ENCODE results near the gene SUZ12. TPM values are rescaled to one million over a fixed set of nuclear protein-coding genes. Genes with fewer than 3 reads are reported as not detected.

SUZ12 gene
- total and polyA plus RNA-seq, 2 of the 4 experiments (the other 2 are of a cell fraction): 12.2 to 12.3 TPM

DNA sequence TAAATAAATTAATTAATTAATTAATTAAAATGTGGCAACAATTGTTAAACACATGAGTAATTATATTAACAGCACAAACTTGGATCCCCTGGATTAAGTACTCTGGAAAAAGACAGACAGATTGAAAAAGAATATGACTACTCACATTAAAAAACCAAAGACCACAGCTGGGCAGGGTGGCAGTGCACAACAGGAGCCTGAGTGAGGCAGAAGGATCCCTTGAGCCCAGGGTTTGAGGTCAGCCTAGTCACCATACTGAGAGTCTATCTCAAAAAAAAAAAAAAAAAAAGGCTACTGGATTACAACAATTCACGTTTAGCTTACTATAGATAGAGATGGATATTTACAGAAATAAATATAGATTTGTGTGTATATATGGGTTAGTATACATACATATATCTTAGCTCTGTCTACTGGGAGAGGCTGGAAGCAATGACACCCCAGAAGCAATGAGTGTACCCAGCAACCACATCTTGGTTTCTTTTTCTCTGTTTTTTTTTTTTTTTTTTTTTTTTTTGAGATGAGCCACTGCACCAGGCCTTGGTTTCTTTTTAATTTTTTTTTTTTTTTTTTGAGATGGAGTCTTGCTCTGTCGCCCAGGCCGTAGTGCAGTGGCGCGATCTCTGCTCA is 10.6 kb upstream of the SUZ12 start:
- H3K23ac ChIP-seq (ENCODE audit: low read depth, low read length): no peak overlapping the region
- no peak overlapping the region for H3K4me3 ChIP-seq (ENCODE audit: insufficient read depth, low read depth, low read length)
- H3K9me3 ChIP-seq (ENCODE audit: control insufficient read depth, insufficient read depth, low read length): no peaks in the 10 kb centered on the region
- H3K4ac ChIP-seq (ENCODE audit: low read depth, low read length): no peak overlapping the region
- H4K20me1 ChIP-seq (ENCODE audit: insufficient read depth, low read length): no peaks in the 10 kb centered on the region
- no peak for TF ChIP-seq RCOR1 (IDR thresholded peaks at IDR 0.05; ENCODE audit: insufficient replicate concordance, low read length)
- TF ChIP-seq, protein P1, sequence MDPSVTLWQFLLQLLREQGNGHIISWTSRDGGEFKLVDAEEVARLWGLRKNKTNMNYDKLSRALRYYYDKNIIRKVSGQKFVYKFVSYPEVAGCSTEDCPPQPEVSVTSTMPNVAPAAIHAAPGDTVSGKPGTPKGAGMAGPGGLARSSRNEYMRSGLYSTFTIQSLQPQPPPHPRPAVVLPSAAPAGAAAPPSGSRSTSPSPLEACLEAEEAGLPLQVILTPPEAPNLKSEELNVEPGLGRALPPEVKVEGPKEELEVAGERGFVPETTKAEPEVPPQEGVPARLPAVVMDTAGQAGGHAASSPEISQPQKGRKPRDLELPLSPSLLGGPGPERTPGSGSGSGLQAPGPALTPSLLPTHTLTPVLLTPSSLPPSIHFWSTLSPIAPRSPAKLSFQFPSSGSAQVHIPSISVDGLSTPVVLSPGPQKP (IDR thresholded peaks at IDR 0.05; ENCODE audit: borderline replicate concordance, low read depth, low read length): no peak
- TF ChIP-seq POLR2A (IDR thresholded peaks at IDR 0.05; ENCODE audit: low read depth, low read length): no peak
- no peak for TF ChIP-seq RFX5 (IDR thresholded peaks at IDR 0.05; ENCODE audit: low read depth, low read length)
- no peak for TF ChIP-seq BHLHE40 (IDR thresholded peaks at IDR 0.05; ENCODE audit: low read depth, low read length)
- no peak for TF ChIP-seq CHD1 (IDR thresholded peaks at IDR 0.05; ENCODE audit: low read depth, low read length)
- no peak for TF ChIP-seq SMC3 (IDR thresholded peaks at IDR 0.05; ENCODE audit: low read depth, low read length)
- no peak for TF ChIP-seq RAD21 (IDR thresholded peaks at IDR 0.05; ENCODE audit: low read length)
- no peak for TF ChIP-seq CEBPB (IDR thresholded peaks at IDR 0.05; ENCODE audit: low read depth, low read length)
- no peak for TF ChIP-seq FOS (IDR thresholded peaks at IDR 0.05; ENCODE audit: low read depth, low read length)
- TF ChIP-seq MXI1 (IDR thresholded peaks at IDR 0.05; ENCODE audit: borderline replicate concordance, low read depth, low read length): no peak
- TF ChIP-seq, protein P2, sequence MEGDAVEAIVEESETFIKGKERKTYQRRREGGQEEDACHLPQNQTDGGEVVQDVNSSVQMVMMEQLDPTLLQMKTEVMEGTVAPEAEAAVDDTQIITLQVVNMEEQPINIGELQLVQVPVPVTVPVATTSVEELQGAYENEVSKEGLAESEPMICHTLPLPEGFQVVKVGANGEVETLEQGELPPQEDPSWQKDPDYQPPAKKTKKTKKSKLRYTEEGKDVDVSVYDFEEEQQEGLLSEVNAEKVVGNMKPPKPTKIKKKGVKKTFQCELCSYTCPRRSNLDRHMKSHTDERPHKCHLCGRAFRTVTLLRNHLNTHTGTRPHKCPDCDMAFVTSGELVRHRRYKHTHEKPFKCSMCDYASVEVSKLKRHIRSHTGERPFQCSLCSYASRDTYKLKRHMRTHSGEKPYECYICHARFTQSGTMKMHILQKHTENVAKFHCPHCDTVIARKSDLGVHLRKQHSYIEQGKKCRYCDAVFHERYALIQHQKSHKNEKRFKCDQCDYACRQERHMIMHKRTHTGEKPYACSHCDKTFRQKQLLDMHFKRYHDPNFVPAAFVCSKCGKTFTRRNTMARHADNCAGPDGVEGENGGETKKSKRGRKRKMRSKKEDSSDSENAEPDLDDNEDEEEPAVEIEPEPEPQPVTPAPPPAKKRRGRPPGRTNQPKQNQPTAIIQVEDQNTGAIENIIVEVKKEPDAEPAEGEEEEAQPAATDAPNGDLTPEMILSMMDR (conservative IDR thresholded peaks at IDR 0.05; ENCODE audit: low read depth, low read length): no peak
- TF ChIP-seq, protein P3, sequence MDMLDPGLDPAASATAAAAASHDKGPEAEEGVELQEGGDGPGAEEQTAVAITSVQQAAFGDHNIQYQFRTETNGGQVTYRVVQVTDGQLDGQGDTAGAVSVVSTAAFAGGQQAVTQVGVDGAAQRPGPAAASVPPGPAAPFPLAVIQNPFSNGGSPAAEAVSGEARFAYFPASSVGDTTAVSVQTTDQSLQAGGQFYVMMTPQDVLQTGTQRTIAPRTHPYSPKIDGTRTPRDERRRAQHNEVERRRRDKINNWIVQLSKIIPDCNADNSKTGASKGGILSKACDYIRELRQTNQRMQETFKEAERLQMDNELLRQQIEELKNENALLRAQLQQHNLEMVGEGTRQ (IDR thresholded peaks at IDR 0.05; ENCODE audit: low read depth, low read length): no peak
- no peak for TF ChIP-seq MAFK (IDR thresholded peaks at IDR 0.05; ENCODE audit: low read depth, low read length)
- TF ChIP-seq NFE2L2 (IDR thresholded peaks at IDR 0.05; ENCODE audit: low read depth, low read length): no peak
- TF ChIP-seq MAZ (IDR thresholded peaks at IDR 0.05; ENCODE audit: borderline replicate concordance, low read depth, low read length): no peak
- H4K91ac ChIP-seq (ENCODE audit: insufficient read depth, low read depth, low read length): no peak overlapping the region
- no peak overlapping the region for H3K56ac ChIP-seq (ENCODE audit: extremely low read depth, insufficient read depth, low read length)
- H3K36me3 ChIP-seq (ENCODE audit: control insufficient read depth, insufficient read depth, low read length): no peaks in the 10 kb centered on the region
- H3K4me2 ChIP-seq (ENCODE audit: low read depth, low read length): no peak overlapping the region
- H4K8ac ChIP-seq (ENCODE audit: low read depth in 2 of 2, low read length in 2 of 2): no peak overlapping the region
- DNase-seq (no peak), ATAC-seq (ENCODE audit: low read depth) (no peak)
- H2BK15ac ChIP-seq (ENCODE audit: low read depth, low read length): no peak overlapping the region
- H2BK120ac ChIP-seq (ENCODE audit: low read depth, low read length): no peak overlapping the region
- no peak overlapping the region for H3K9ac ChIP-seq (ENCODE audit: low read depth, low read length)
- no peak overlapping the region for H2BK5ac ChIP-seq (ENCODE audit: low read depth, low read length, poor library complexity, severe bottlenecking)
- no peak overlapping the region for H2BK20ac ChIP-seq (ENCODE audit: low read depth, low read length)
- no peak overlapping the region for H2AFZ ChIP-seq (replicated peaks; ENCODE audit: low read length, poor library complexity)
- no CpG with 5 or more reads among the region's 5 CpGs for WGBS, 2 experiments (ENCODE audit: extremely low coverage in 2 of 2, insufficient read length in 1 of 2)
- in situ Hi-C loops (cut with MboI; ENCODE audit: low sequenced_read_pairs) (no loop called here), dilution Hi-C loops (cut with HindIII; ENCODE audit: low sequenced_read_pairs, unreplicated experiment) (no loop called here), intact Hi-C loops (cut with micrococcal nuclease) (no loop called here)
- CTCF ChIA-PET: no interaction called here
- H3K18ac ChIP-seq (ENCODE audit: low read depth, low read length): no peak overlapping the region
- no peaks in the 10 kb centered on the region for H3K4me1 ChIP-seq (ENCODE audit: control insufficient read depth, insufficient read depth, low read length)
- no peaks in the 10 kb centered on the region for H3K79me1 ChIP-seq (ENCODE audit: low read depth in 1 of 2, low read length in 2 of 2)
- POLR2A ChIA-PET (ENCODE audit: unreplicated experiment): no interaction called here
- no TSS peak for BruUV-seq (replicated peaks)
- no peak overlapping the region for H2AK5ac ChIP-seq (ENCODE audit: low read depth, low read length)
- H2AK9ac ChIP-seq (replicated peaks; ENCODE audit: low read depth, low read length, poor library complexity): no peak overlapping the region
- H3K9me1 ChIP-seq (ENCODE audit: insufficient read depth, low read length): no peaks in the 10 kb centered on the region
- H4K5ac ChIP-seq (ENCODE audit: low read depth, low read length): no peak overlapping the region
- H3K27me3 ChIP-seq (ENCODE audit: control insufficient read depth, insufficient read depth, low read length): no peaks in the 10 kb centered on the region
- no peak overlapping the region for H3K14ac ChIP-seq (replicated peaks; ENCODE audit: low read depth, low read length)
- no peak overlapping the region for H3K27ac ChIP-seq (ENCODE audit: insufficient read depth, low read length)

All from IMR-90 (cell line).